Neural cell (in vitro differentiated cells): Measurements from ENCODE around the gene EPN1. TPM values are rescaled to one million over a fixed set of nuclear protein-coding genes. Genes with fewer than 3 reads are reported as not detected.
"Not testable (repeated sequence)": the region's sequence is repeated elsewhere in the genome, so short reads cannot be mapped to it uniquely, and the experiment has no call there.

Experiments
- H2AFZ ChIP-seq: fragments of 200-600, 300-800 bp; sonication (generic), shearing (Covaris generic); 2 replicates; pipeline ENCODE4 v1.6.0; 2014; ENCODE audit warnings: low read depth, mild to moderate bottlenecking, antibody characterized with exemption, low read length, moderate library complexity
- H3F3A ChIP-seq: fragments of 200-600 bp; shearing (Covaris generic); 2 replicates; pipeline ENCODE4 v1.6.1; 2016; ENCODE audit warnings: mild to moderate bottlenecking, moderate library complexity, mixed read lengths, antibody characterized with exemption, low read length; ENCODE audit not compliant: insufficient read depth, poor library complexity, severe bottlenecking
- H3K27ac ChIP-seq: fragments of 200-600, 300-800 bp; sonication (generic), shearing (Covaris generic); 2 replicates; pipeline ENCODE4 v1.5.1; 2014; ENCODE audit warnings: mild to moderate bottlenecking, low read length, moderate library complexity
- H3K27me3 ChIP-seq: fragments of 300-800, 200-600 bp; sonication (generic), shearing (Covaris generic); 2 replicates; pipeline ENCODE4 v1.6.0; 2014; ENCODE audit warnings: mild to moderate bottlenecking, low read depth, low read length, moderate library complexity; ENCODE audit not compliant: insufficient read depth
- H3K36me3 ChIP-seq: fragments of 300-800, 200-600 bp; sonication (generic), shearing (Covaris generic); 2 replicates; pipeline ENCODE4 v1.5.1; 2014; ENCODE audit warnings: mild to moderate bottlenecking, antibody characterized with exemption, low read length, moderate library complexity; ENCODE audit not compliant: insufficient read depth
- H3K4me2 ChIP-seq: fragments of 300-800, 200-600 bp; sonication (generic), shearing (Covaris generic); 2 replicates; pipeline ENCODE4 v1.6.0; 2014; ENCODE audit warnings: mild to moderate bottlenecking, low read length
- H3K4me3 ChIP-seq: fragments of 300-800, 200-600 bp; sonication (generic), shearing (Covaris generic); 2 replicates; pipeline ENCODE4 v1.5.1; 2014; ENCODE audit warnings: mild to moderate bottlenecking, low read length, moderate library complexity
- H3K79me2 ChIP-seq: fragments of 200-600 bp; shearing (Covaris generic); replicated peaks from 2 replicates; pipeline ENCODE4 v1.6.0; 2014; ENCODE audit warnings: mild to moderate bottlenecking, low read length, moderate library complexity; ENCODE audit not compliant: insufficient read depth
- H3K9ac ChIP-seq: fragments of 300-800, 200-600 bp; sonication (generic), shearing (Covaris generic); 2 replicates; pipeline ENCODE4 v1.6.1; 2016; ENCODE audit warnings: mild to moderate bottlenecking, low read length, mixed read lengths
- H3K9me2 ChIP-seq: fragments of 200-600 bp; shearing (Covaris generic); 2 replicates; pipeline ENCODE4 v1.6.1; 2016; ENCODE audit warnings: mild to moderate bottlenecking, low read length, mixed read lengths; ENCODE audit not compliant: insufficient read depth
- H3K9me3 ChIP-seq: fragments of 200-600, 300-800 bp; sonication (generic), shearing (Covaris generic); 2 replicates; pipeline ENCODE4 v1.6.1; 2016; ENCODE audit warnings: mild to moderate bottlenecking, mixed run types, low read length, moderate library complexity, mixed read lengths
- H4K20me1 ChIP-seq: fragments of 200-600 bp; shearing (Covaris generic); 2 replicates; pipeline ENCODE4 v1.6.1; 2016; ENCODE audit warnings: mild to moderate bottlenecking, mixed run types; ENCODE audit not compliant: insufficient read depth
- polyA plus RNA-seq: library from polyadenylated mRNA; depleted of rRNA; stranded (reverse); fragments of >200 nt; gene quantifications from 2 replicates; pipeline ENCODE4 v1.2.3, GENCODE V29; 2014
- small RNA-seq, 3 experiments: library from RNA; depleted of rRNA; stranded (forward); fragments of <200 nt; gene quantifications; one replicate each; pipeline ENCODE3, GENCODE V24; 2012

Gene EPN1
- polyA plus RNA-seq, 1 donor from 2014 or later: 21.0 TPM

GRCh38 chr19:55758797-55759196 lies 83.8 kb downstream of the EPN1 start, which contains the start of gene RFPL4A:
Gene RFPL4A, plus strand, starts transcription at chr19:55759097. Its CDS starts 2,704 bp downstream, at chr19:55761801.
- not testable (repeated sequence) for H3K9me3 ChIP-seq, H3K79me2 ChIP-seq, H3K36me3 ChIP-seq, H3K9ac ChIP-seq, H3K4me2 ChIP-seq, H3K9me2 ChIP-seq, H3F3A ChIP-seq, H3K27me3 ChIP-seq, H3K4me3 ChIP-seq, H3K27ac ChIP-seq, H4K20me1 ChIP-seq, H2AFZ ChIP-seq

Small RNAs within 50 kb of the gene (small RNA-seq; reads per million reads assigned to genes)
- 0 reads per million in 3 experiments for gene AC010525.2

Other genes starting within 250 kb of the EPN1 start
- gene SHISA7, start 231.9 kb upstream of the EPN1 start, polyA plus RNA-seq: 4.5 and 7.1 TPM in 2 replicates
- 47.7 and 48.1 TPM in 2 replicates for gene ISOC2, start 213.6 kb upstream of the EPN1 start, polyA plus RNA-seq
- gene C19orf85, start 210.5 kb upstream of the EPN1 start, polyA plus RNA-seq: 0.19 and 3.0 TPM in 2 replicates
- 0.37 and 0.68 TPM in 2 replicates for gene ZNF628, start 198.6 kb upstream of the EPN1 start, polyA plus RNA-seq
- 129 and 145 TPM in 2 replicates for gene NAT14, start 190.0 kb upstream of the EPN1 start, polyA plus RNA-seq
- gene SSC5D, start 186.8 kb upstream of the EPN1 start, polyA plus RNA-seq: 0.45 and 1.4 TPM in 2 replicates
- not detected in 2 replicates for gene SBK2, start 138.1 kb upstream of the EPN1 start, polyA plus RNA-seq
- gene SBK3, start 129.7 kb upstream of the EPN1 start, polyA plus RNA-seq: not detected in 2 replicates
- 7.4 and 10.8 TPM in 2 replicates for gene ZNF579, start 94.4 kb upstream of the EPN1 start, polyA plus RNA-seq
- 5.1 and 7.4 TPM in 2 replicates for gene FIZ1, start 75.7 kb upstream of the EPN1 start, polyA plus RNA-seq
- 3.2 and 3.9 TPM in 2 replicates for gene ZNF524, start 74.9 kb upstream of the EPN1 start, polyA plus RNA-seq
- 1.7 and 2.1 TPM in 2 replicates for gene ZNF865, start 69.6 kb upstream of the EPN1 start, polyA plus RNA-seq
- gene ZNF784, start 50.7 kb upstream of the EPN1 start, polyA plus RNA-seq: 10.3 and 10.7 TPM in 2 replicates
- gene ZNF580, start 34.2 kb upstream of the EPN1 start, polyA plus RNA-seq: 11.7 and 17.3 TPM in 2 replicates
- 14.8 and 15.3 TPM in 2 replicates for gene ZNF581, start 31.6 kb upstream of the EPN1 start, polyA plus RNA-seq
- gene CCDC106, start 27.0 kb upstream of the EPN1 start, polyA plus RNA-seq: 33.8 and 40.7 TPM in 2 replicates
- gene U2AF2, start 20.2 kb upstream of the EPN1 start, polyA plus RNA-seq: 129 and 158 TPM in 2 replicates
- gene NLRP9, start 63.2 kb downstream of the EPN1 start, polyA plus RNA-seq: not detected in 2 replicates
- not detected in 2 replicates for gene RFPL4A, start 83.9 kb downstream of the EPN1 start, polyA plus RNA-seq
- gene RFPL4AL1, start 93.9 kb downstream of the EPN1 start, polyA plus RNA-seq: not detected in 2 replicates
- gene NLRP11, start 156.8 kb downstream of the EPN1 start, polyA plus RNA-seq: not detected in 2 replicates
- gene NLRP4, start 161.3 kb downstream of the EPN1 start, polyA plus RNA-seq: not detected in 2 replicates